22Rv1 (cell line): Measurements from ENCODE around the gene LYPD1.

Experiments
- CTCF ChIP-seq: fragments of 450-650 bp; IDR thresholded peaks from 2 replicates; pipeline ENCODE4 v1.5.1; 2017; ENCODE audit warnings: mild to moderate bottlenecking
- ZFX ChIP-seq: fragments of 450-650 bp; IDR thresholded peaks from 2 replicates; pipeline ENCODE4 v1.6.1; 2017; ENCODE audit warnings: antibody characterized with exemption, borderline replicate concordance

- no peak for TF ChIP-seq CTCF
- TF ChIP-seq ZFX: no peak
Observed at GRCh38 chr2:132681766-132682165, 11.8 kb upstream of the LYPD1 start.
